SU-DHL-6 (cell line): Measurements from ENCODE around the gene GZMB.
A peak's percentile ranks its signal among the peaks of the same experiment; 100 is the strongest.

Experiments used
- H2AFZ ChIP-seq: fragments of 200-600 bp; sonication (generic); 2 replicates; pipeline ENCODE4 v1.6.1; 2014; ENCODE audit warnings: low read depth, mild to moderate bottlenecking, moderate library complexity, mixed read lengths, antibody characterized with exemption, low read length; ENCODE audit not compliant: severe bottlenecking
- H3F3A ChIP-seq: fragments of 200-600 bp; shearing (Covaris generic); 2 replicates; pipeline ENCODE4 v1.6.0; 2016; ENCODE audit warnings: antibody characterized with exemption, mild to moderate bottlenecking; ENCODE audit not compliant: insufficient read depth
- H3K27ac ChIP-seq: fragments of 200-600 bp; sonication (generic); 2 replicates; pipeline ENCODE4 v1.5.1; 2016; ENCODE audit warnings: low read depth, mild to moderate bottlenecking, low read length, moderate library complexity, mixed read lengths
- H3K27me3 ChIP-seq: fragments of 200-600 bp; sonication (generic), shearing (Covaris generic); 2 replicates; pipeline ENCODE4 v1.6.0; 2014; ENCODE audit warnings: mild to moderate bottlenecking, low read length
- H3K36me3 ChIP-seq: fragments of 200-600 bp; sonication (generic); 2 replicates; pipeline ENCODE4 v1.6.1; 2014; ENCODE audit warnings: mild to moderate bottlenecking, low read length, mixed read lengths
- H3K4me2 ChIP-seq: fragments of 300-600, 200-600 bp; shearing (Covaris generic), sonication (generic); 2 replicates; pipeline ENCODE4 v1.6.0; 2014; ENCODE audit warnings: low read length, low read depth, mild to moderate bottlenecking; ENCODE audit not compliant: poor library complexity, severe bottlenecking
- H3K4me3 ChIP-seq: fragments of 200-600 bp; sonication (generic); 2 replicates; pipeline ENCODE4 v1.5.1; 2014; ENCODE audit warnings: antibody characterized with exemption, low read length, mild to moderate bottlenecking, mixed read lengths; ENCODE audit not compliant: insufficient read depth, poor library complexity, severe bottlenecking
- H3K79me2 ChIP-seq: fragments of 200-600 bp; sonication (generic); 2 replicates; pipeline ENCODE4 v1.6.1; 2014; ENCODE audit warnings: mild to moderate bottlenecking, low read length, moderate library complexity; ENCODE audit not compliant: insufficient read depth
- H3K9ac ChIP-seq: fragments of 200-600 bp; sonication (generic); 2 replicates; pipeline ENCODE4 v1.7.0; 2014; ENCODE audit warnings: mild to moderate bottlenecking, low read length
- H3K9me2 ChIP-seq: fragments of 200-600 bp; sonication (generic); replicated peaks from 2 replicates; pipeline ENCODE4 v1.6.1; 2014; ENCODE audit warnings: low read length; ENCODE audit not compliant: insufficient read depth
- H3K9me3 ChIP-seq: fragments of 200-600 bp; sonication (generic); 2 replicates; pipeline ENCODE4 v1.6.1; 2014; ENCODE audit warnings: low read length, mixed read lengths; ENCODE audit not compliant: insufficient read depth
- H4K20me1 ChIP-seq: fragments of 200-600 bp; sonication (generic); 2 replicates; pipeline ENCODE4 v1.6.1; 2014; ENCODE audit warnings: low read depth, mild to moderate bottlenecking, antibody characterized with exemption, low read length, moderate library complexity, mixed read lengths
- EZH2phosphoT487 ChIP-seq: fragments of 200-600 bp; sonication (generic), shearing (Covaris generic); conservative IDR thresholded peaks from 2 replicates; pipeline ENCODE4 v1.6.1; 2018; ENCODE audit warnings: mild to moderate bottlenecking, antibody characterized with exemption, low read length, moderate library complexity, mixed read lengths
- TF ChIP-seq, protein P1 (sequence below): fragments of 200-600 bp; sonication (generic); IDR thresholded peaks from one replicate; pipeline ENCODE4 v1.5.1; 2017; ENCODE audit warnings: antibody characterized with exemption, mild to moderate bottlenecking, low read length, moderate library complexity; ENCODE audit not compliant: insufficient read depth, poor library complexity, severe bottlenecking

GZMB gene

DNA sequence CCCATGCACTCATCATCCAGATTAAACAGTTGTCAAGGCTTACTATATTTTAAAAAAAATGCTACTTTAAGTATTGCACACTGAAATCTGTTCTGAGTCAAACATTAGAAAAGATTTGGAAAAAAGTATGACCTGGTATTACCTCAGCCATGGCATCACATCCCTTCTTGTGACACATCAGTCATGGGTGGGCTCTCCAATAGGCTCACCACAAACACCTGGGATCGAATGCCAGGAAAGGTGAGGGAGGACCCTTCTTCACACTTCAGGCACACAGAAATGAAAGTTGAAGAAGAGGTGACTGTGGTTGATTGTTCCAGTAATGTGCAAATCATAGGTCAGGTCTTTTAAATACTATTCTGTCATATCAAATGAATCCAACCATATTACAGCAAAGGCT lies 36.6 kb upstream of the GZMB start:
- Histone ChIP-seq H3K27ac (no peak overlapping the region), H2AFZ (no peak overlapping the region), H3K36me3 (no peaks in the 10 kb centered on the region), H3K79me2 (no peaks in the 10 kb centered on the region), H4K20me1 (no peaks in the 10 kb centered on the region), H3K27me3 (no peaks in the 10 kb centered on the region), H3K4me3 (no peak overlapping the region), H3K9me2 (no peaks in the 10 kb centered on the region), H3K9me3 (no peaks in the 10 kb centered on the region), H3K4me2 (no peak overlapping the region), H3K9ac (no peak overlapping the region), H3F3A (peaks cover 10% of the 10 kb centered on the region)
- TF ChIP-seq EZH2phosphoT487 = no peak
- TF ChIP-seq, protein P1, sequence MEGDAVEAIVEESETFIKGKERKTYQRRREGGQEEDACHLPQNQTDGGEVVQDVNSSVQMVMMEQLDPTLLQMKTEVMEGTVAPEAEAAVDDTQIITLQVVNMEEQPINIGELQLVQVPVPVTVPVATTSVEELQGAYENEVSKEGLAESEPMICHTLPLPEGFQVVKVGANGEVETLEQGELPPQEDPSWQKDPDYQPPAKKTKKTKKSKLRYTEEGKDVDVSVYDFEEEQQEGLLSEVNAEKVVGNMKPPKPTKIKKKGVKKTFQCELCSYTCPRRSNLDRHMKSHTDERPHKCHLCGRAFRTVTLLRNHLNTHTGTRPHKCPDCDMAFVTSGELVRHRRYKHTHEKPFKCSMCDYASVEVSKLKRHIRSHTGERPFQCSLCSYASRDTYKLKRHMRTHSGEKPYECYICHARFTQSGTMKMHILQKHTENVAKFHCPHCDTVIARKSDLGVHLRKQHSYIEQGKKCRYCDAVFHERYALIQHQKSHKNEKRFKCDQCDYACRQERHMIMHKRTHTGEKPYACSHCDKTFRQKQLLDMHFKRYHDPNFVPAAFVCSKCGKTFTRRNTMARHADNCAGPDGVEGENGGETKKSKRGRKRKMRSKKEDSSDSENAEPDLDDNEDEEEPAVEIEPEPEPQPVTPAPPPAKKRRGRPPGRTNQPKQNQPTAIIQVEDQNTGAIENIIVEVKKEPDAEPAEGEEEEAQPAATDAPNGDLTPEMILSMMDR = no peak

DNA sequence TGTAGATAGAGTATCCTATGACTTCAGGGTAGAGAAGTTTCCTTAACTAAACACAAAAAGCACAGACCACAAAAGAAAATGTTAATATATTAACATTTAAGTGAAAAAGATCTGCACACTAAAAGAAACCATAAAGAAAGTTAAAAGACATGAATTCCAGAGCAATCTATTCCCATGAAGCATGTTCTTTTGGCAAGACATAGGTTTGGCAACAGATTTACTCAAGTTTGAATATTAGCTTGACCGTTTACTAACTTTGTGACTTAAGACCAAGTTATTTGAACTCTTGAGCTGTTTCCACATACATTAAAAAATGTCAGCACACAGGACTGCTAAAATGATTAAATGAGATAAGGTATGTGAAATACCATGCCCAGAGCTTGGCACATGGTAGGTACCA lies 35.7 kb upstream of the GZMB start:
- Histone ChIP-seq H3K79me2 (no peaks in the 10 kb centered on the region), H3K36me3 (no peaks in the 10 kb centered on the region), H4K20me1 (no peaks in the 10 kb centered on the region), H3K9ac (no peak overlapping the region), H3K9me2 (no peaks in the 10 kb centered on the region), H3K27me3 (no peaks in the 10 kb centered on the region), H3F3A (peaks cover 10% of the 10 kb centered on the region), H3K4me3 (no peak overlapping the region), H3K27ac (no peak overlapping the region), H3K4me2 (no peak overlapping the region), H2AFZ (no peak overlapping the region), H3K9me3 (no peaks in the 10 kb centered on the region)
- TF ChIP-seq, protein P1 = no peak
- TF ChIP-seq EZH2phosphoT487 = no peak

DNA sequence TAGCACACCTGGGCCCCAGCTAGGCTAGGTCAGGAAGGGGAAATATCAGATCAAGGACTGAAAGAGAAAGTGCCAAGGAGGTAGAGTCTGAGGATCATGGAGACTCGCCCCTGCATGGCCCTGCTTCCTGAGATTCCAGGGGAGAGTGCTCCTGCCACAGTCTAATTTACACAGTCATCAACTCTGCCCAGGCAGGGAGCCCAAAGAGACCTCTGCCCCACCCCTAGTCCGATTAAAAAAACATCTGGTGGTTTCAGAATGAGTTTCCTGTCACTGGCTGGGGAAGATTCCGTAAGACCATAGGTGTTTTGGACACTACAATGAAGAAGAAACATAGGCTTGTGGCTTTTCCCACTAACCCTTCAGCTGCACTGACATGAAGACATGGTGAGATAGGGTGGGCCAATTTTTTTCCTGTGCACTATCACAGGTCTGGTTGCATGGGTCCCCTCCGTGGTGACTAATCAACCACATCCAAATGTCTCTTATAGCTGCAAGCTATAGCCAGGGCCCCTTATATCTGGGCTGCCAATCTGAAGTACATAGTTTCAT lies 31.5 kb upstream of the GZMB start:
- Histone ChIP-seq H3K79me2 (no peaks in the 10 kb centered on the region), H3K9ac (no peak overlapping the region), H3K4me3 (no peak overlapping the region), H3K27ac (no peak overlapping the region), H4K20me1 (no peaks in the 10 kb centered on the region), H3K4me2 (peak overlapping the region; percentile 22), H2AFZ (no peak overlapping the region), H3K36me3 (no peaks in the 10 kb centered on the region), H3K27me3 (no peaks in the 10 kb centered on the region), H3F3A (no peaks in the 10 kb centered on the region), H3K9me3 (no peaks in the 10 kb centered on the region), H3K9me2 (no peaks in the 10 kb centered on the region)
- TF ChIP-seq, protein P1 = no peak
- TF ChIP-seq EZH2phosphoT487 = no peak
